ENCODE data around the gene EP400. TPM values are rescaled to one million over a fixed set of nuclear protein-coding genes. Genes with fewer than 3 reads are reported as not detected.

Gene EP400
- polyA plus RNA-seq, 1 donor = 31.9 TPM

GRCh38 chr12:131905081-131905629 lies 44.6 kb upstream of the EP400 start:
- Histone ChIP-seq H3K4me1 (ENCODE audit: control insufficient read depth, insufficient read depth, low read length) (no peaks in the 10 kb centered on the region), H3K27me3 (ENCODE audit: control insufficient read depth, insufficient read depth, low read length) (no peaks in the 10 kb centered on the region), H3K36me3 (ENCODE audit: control insufficient read depth, insufficient read depth, low read length) (peaks cover 26% of the 10 kb centered on the region), H3K27ac (ENCODE audit: low read length) (no peak overlapping the region), H3K9me3 (ENCODE audit: control insufficient read depth, low read depth, low read length) (no peaks in the 10 kb centered on the region), H3K4me3 (ENCODE audit: low read length) (no peak overlapping the region)
- WGBS (ENCODE audit: insufficient coverage, low lambda C conversion rate) = no CpG with 5 or more reads among the region's 13 CpGs
- DNase-seq = no peak

GRCh38 chr12:131905630-131906091 lies 44.1 kb upstream of the EP400 start:
- no CpG with 5 or more reads among the region's 15 CpGs for WGBS (ENCODE audit: insufficient coverage, low lambda C conversion rate)
- DNase-seq = no peak
- Histone ChIP-seq H3K9me3 (ENCODE audit: control insufficient read depth, low read depth, low read length) (no peaks in the 10 kb centered on the region), H3K4me1 (ENCODE audit: control insufficient read depth, insufficient read depth, low read length) (no peaks in the 10 kb centered on the region), H3K36me3 (ENCODE audit: control insufficient read depth, insufficient read depth, low read length) (peaks cover 29% of the 10 kb centered on the region), H3K27me3 (ENCODE audit: control insufficient read depth, insufficient read depth, low read length) (no peaks in the 10 kb centered on the region), H3K4me3 (ENCODE audit: low read length) (no peak overlapping the region), H3K27ac (ENCODE audit: low read length) (no peak overlapping the region)

- peaks cover 45% of the 10 kb centered on the region for H3K36me3 ChIP-seq (ENCODE audit: control insufficient read depth, insufficient read depth, low read length)
- DNase-seq = no peak
- H3K27me3 ChIP-seq (ENCODE audit: control insufficient read depth, insufficient read depth, low read length) = no peaks in the 10 kb centered on the region
- H3K4me1 ChIP-seq (ENCODE audit: control insufficient read depth, insufficient read depth, low read length) = no peaks in the 10 kb centered on the region
- H3K4me3 ChIP-seq (ENCODE audit: low read length) = no peak overlapping the region
- WGBS (ENCODE audit: insufficient coverage, low lambda C conversion rate) = no CpG with 5 or more reads among the region's 31 CpGs
- no peak overlapping the region for H3K27ac ChIP-seq (ENCODE audit: low read length)
- no peaks in the 10 kb centered on the region for H3K9me3 ChIP-seq (ENCODE audit: control insufficient read depth, low read depth, low read length)
Measured at GRCh38 chr12:131907379-131908091, 42.2 kb upstream of the EP400 start.

- Histone ChIP-seq H3K27ac (ENCODE audit: low read length) (no peak overlapping the region), H3K27me3 (ENCODE audit: control insufficient read depth, insufficient read depth, low read length) (no peaks in the 10 kb centered on the region), H3K36me3 (ENCODE audit: control insufficient read depth, insufficient read depth, low read length) (peaks cover 52% of the 10 kb centered on the region), H3K4me3 (ENCODE audit: low read length) (no peak overlapping the region), H3K4me1 (ENCODE audit: control insufficient read depth, insufficient read depth, low read length) (no peaks in the 10 kb centered on the region), H3K9me3 (ENCODE audit: control insufficient read depth, low read depth, low read length) (no peaks in the 10 kb centered on the region)
- no peak for DNase-seq
- WGBS (ENCODE audit: insufficient coverage, low lambda C conversion rate) = no CpG with 5 or more reads among the region's 96 CpGs
Measured at GRCh38 chr12:131908092-131909080, 41.4 kb upstream of the EP400 start.

GRCh38 chr12:131909081-131909751 lies 40.5 kb upstream of the EP400 start:
- H3K4me1 ChIP-seq (ENCODE audit: control insufficient read depth, insufficient read depth, low read length) = no peaks in the 10 kb centered on the region
- WGBS (ENCODE audit: insufficient coverage, low lambda C conversion rate) = no CpG with 5 or more reads among the region's 61 CpGs
- no peaks in the 10 kb centered on the region for H3K9me3 ChIP-seq (ENCODE audit: control insufficient read depth, low read depth, low read length)
- H3K27me3 ChIP-seq (ENCODE audit: control insufficient read depth, insufficient read depth, low read length) = no peaks in the 10 kb centered on the region
- H3K27ac ChIP-seq (ENCODE audit: low read length) = no peak overlapping the region
- H3K36me3 ChIP-seq (ENCODE audit: control insufficient read depth, insufficient read depth, low read length) = peaks cover 58% of the 10 kb centered on the region
- H3K4me3 ChIP-seq (ENCODE audit: low read length) = no peak overlapping the region
- DNase-seq = no peak

GRCh38 chr12:131909752-131910219 lies 40.0 kb upstream of the EP400 start:
- no peak overlapping the region for H3K4me3 ChIP-seq (ENCODE audit: low read length)
- H3K27me3 ChIP-seq (ENCODE audit: control insufficient read depth, insufficient read depth, low read length) = no peaks in the 10 kb centered on the region
- WGBS (ENCODE audit: insufficient coverage, low lambda C conversion rate) = no CpG with 5 or more reads among the region's 26 CpGs
- H3K4me1 ChIP-seq (ENCODE audit: control insufficient read depth, insufficient read depth, low read length) = no peaks in the 10 kb centered on the region
- H3K9me3 ChIP-seq (ENCODE audit: control insufficient read depth, low read depth, low read length) = no peaks in the 10 kb centered on the region
- DNase-seq = no peak
- peaks cover 64% of the 10 kb centered on the region for H3K36me3 ChIP-seq (ENCODE audit: control insufficient read depth, insufficient read depth, low read length)
- H3K27ac ChIP-seq (ENCODE audit: low read length) = no peak overlapping the region

- Histone ChIP-seq H3K4me3 (ENCODE audit: low read length) (no peak overlapping the region), H3K27ac (ENCODE audit: low read length) (no peak overlapping the region), H3K9me3 (ENCODE audit: control insufficient read depth, low read depth, low read length) (no peaks in the 10 kb centered on the region), H3K4me1 (ENCODE audit: control insufficient read depth, insufficient read depth, low read length) (no peaks in the 10 kb centered on the region), H3K36me3 (ENCODE audit: control insufficient read depth, insufficient read depth, low read length) (peaks cover 71% of the 10 kb centered on the region), H3K27me3 (ENCODE audit: control insufficient read depth, insufficient read depth, low read length) (no peaks in the 10 kb centered on the region)
- DNase-seq = no peak
- WGBS (ENCODE audit: insufficient coverage, low lambda C conversion rate) = no CpG with 5 or more reads among the region's 23 CpGs
Measured at GRCh38 chr12:131910302-131911027, 39.3 kb upstream of the EP400 start.

GRCh38 chr12:131911028-131911650 lies 38.6 kb upstream of the EP400 start:
- no peaks in the 10 kb centered on the region for H3K9me3 ChIP-seq (ENCODE audit: control insufficient read depth, low read depth, low read length)
- no peak overlapping the region for H3K27ac ChIP-seq (ENCODE audit: low read length)
- WGBS (ENCODE audit: insufficient coverage, low lambda C conversion rate) = no CpG with 5 or more reads among the region's 17 CpGs
- no peak overlapping the region for H3K4me3 ChIP-seq (ENCODE audit: low read length)
- no peak for DNase-seq
- no peaks in the 10 kb centered on the region for H3K27me3 ChIP-seq (ENCODE audit: control insufficient read depth, insufficient read depth, low read length)
- no peaks in the 10 kb centered on the region for H3K4me1 ChIP-seq (ENCODE audit: control insufficient read depth, insufficient read depth, low read length)
- H3K36me3 ChIP-seq (ENCODE audit: control insufficient read depth, insufficient read depth, low read length) = peaks cover 78% of the 10 kb centered on the region

- H3K36me3 ChIP-seq (ENCODE audit: control insufficient read depth, insufficient read depth, low read length) = peaks cover 78% of the 10 kb centered on the region
- no peak for DNase-seq
- H3K27ac ChIP-seq (ENCODE audit: low read length) = no peak overlapping the region
- H3K4me1 ChIP-seq (ENCODE audit: control insufficient read depth, insufficient read depth, low read length) = no peaks in the 10 kb centered on the region
- H3K9me3 ChIP-seq (ENCODE audit: control insufficient read depth, low read depth, low read length) = no peaks in the 10 kb centered on the region
- no peak overlapping the region for H3K4me3 ChIP-seq (ENCODE audit: low read length)
- no CpG with 5 or more reads among the region's 22 CpGs for WGBS (ENCODE audit: insufficient coverage, low lambda C conversion rate)
- no peaks in the 10 kb centered on the region for H3K27me3 ChIP-seq (ENCODE audit: control insufficient read depth, insufficient read depth, low read length)
Measured at GRCh38 chr12:131911851-131912477, 37.8 kb upstream of the EP400 start.
